Bone marrow (tissue), 2 donors: ENCODE data around the gene IRX2.

Source experiments
- DNase-seq, 2 donors: peaks; one replicate each; lab custom pipeline; 2025; lab: John Stamatoyannopoulos, UW

The IRX2 gene

GRCh38 chr5:2718115-2718514 is 33.4 kb downstream of the IRX2 start:
- no peak for DNase-seq

GRCh38 chr5:2715856-2716255 is 35.6 kb downstream of the IRX2 start:
- DNase-seq = no peak

- no peak for DNase-seq
Measured at GRCh38 chr5:2714805-2715204, 36.7 kb downstream of the IRX2 start.

- no peak for DNase-seq
Measured at GRCh38 chr5:2714026-2714425, 37.5 kb downstream of the IRX2 start.

GRCh38 chr5:2711446-2712425 is 39.7 kb downstream of the IRX2 start:
- DNase-seq = no peak

GRCh38 chr5:2710910-2711309 is 40.6 kb downstream of the IRX2 start:
- no peak for DNase-seq

GRCh38 chr5:2709976-2710689 is 41.3 kb downstream of the IRX2 start:
- no peak for DNase-seq

GRCh38 chr5:2708751-2709150 is 42.7 kb downstream of the IRX2 start:
- no peak for DNase-seq

GRCh38 chr5:2708132-2708531 is 43.3 kb downstream of the IRX2 start:
- DNase-seq = no peak

GRCh38 chr5:2705861-2706260 is 45.6 kb downstream of the IRX2 start:
- DNase-seq = no peak

GRCh38 chr5:2704806-2705645 is 46.5 kb downstream of the IRX2 start:
- DNase-seq = no peak

GRCh38 chr5:2704111-2704510 is 47.4 kb downstream of the IRX2 start:
- DNase-seq = no peak

GRCh38 chr5:2703615-2704014 is 47.9 kb downstream of the IRX2 start:
- DNase-seq = no peak

GRCh38 chr5:2703041-2703440 is 48.4 kb downstream of the IRX2 start:
- DNase-seq = no peak

GRCh38 chr5:2702096-2702879 is 49.2 kb downstream of the IRX2 start:
- DNase-seq = no peak

- DNase-seq = no peak
Measured at GRCh38 chr5:2701592-2701991, 49.9 kb downstream of the IRX2 start.

- DNase-seq = no peak
Measured at GRCh38 chr5:2700876-2701275, 50.6 kb downstream of the IRX2 start.

GRCh38 chr5:2699686-2700085 is 51.8 kb downstream of the IRX2 start:
- no peak for DNase-seq

GRCh38 chr5:2699231-2699630 is 52.2 kb downstream of the IRX2 start:
- no peak for DNase-seq

- no peak for DNase-seq
Measured at GRCh38 chr5:2698581-2698980, 52.9 kb downstream of the IRX2 start.

- DNase-seq = no peak
Measured at GRCh38 chr5:2697446-2698200, 53.9 kb downstream of the IRX2 start.
